Measurements from ENCODE around the gene HFE. TPM values are rescaled to one million over a fixed set of nuclear protein-coding genes. Genes with fewer than 3 reads are reported as not detected.

The HFE gene
- total and polyA plus RNA-seq, 2 of the 13 experiments (the other 11 are each of a cell fraction or from before 2014, with no cell fraction given), result 3.7 to 6.3 TPM

DNA sequence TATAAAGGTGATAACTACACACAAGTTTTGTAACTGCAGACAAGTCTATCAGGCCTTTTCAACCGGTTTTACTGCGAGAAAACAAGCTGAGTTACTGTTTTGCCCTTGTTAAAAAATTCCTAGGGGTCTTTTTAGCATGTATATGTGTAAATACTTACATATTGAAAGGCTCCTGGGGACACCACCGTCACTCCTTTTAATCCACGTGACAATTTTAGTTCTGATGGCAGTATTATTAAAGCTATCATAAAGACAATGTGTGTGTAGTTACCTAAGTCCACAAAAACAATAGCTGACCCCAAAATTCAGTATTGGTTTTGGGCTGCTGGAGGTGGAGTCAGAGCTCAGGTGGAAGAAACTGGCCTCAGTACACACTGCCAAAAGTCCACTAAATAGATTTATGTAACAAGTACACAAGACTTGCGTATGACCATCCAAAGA lies 41.3 kb upstream of the HFE start (continued):
- TF ChIP-seq, protein P1, sequence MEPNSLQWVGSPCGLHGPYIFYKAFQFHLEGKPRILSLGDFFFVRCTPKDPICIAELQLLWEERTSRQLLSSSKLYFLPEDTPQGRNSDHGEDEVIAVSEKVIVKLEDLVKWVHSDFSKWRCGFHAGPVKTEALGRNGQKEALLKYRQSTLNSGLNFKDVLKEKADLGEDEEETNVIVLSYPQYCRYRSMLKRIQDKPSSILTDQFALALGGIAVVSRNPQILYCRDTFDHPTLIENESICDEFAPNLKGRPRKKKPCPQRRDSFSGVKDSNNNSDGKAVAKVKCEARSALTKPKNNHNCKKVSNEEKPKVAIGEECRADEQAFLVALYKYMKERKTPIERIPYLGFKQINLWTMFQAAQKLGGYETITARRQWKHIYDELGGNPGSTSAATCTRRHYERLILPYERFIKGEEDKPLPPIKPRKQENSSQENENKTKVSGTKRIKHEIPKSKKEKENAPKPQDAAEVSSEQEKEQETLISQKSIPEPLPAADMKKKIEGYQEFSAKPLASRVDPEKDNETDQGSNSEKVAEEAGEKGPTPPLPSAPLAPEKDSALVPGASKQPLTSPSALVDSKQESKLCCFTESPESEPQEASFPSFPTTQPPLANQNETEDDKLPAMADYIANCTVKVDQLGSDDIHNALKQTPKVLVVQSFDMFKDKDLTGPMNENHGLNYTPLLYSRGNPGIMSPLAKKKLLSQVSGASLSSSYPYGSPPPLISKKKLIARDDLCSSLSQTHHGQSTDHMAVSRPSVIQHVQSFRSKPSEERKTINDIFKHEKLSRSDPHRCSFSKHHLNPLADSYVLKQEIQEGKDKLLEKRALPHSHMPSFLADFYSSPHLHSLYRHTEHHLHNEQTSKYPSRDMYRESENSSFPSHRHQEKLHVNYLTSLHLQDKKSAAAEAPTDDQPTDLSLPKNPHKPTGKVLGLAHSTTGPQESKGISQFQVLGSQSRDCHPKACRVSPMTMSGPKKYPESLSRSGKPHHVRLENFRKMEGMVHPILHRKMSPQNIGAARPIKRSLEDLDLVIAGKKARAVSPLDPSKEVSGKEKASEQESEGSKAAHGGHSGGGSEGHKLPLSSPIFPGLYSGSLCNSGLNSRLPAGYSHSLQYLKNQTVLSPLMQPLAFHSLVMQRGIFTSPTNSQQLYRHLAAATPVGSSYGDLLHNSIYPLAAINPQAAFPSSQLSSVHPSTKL (CRISPR knock-in tag; IDR thresholded peaks at IDR 0.05), result 0 out of 2 replicates have a peak, but pooled peaks have one; percentile 26
- TF ChIP-seq, protein P2, sequence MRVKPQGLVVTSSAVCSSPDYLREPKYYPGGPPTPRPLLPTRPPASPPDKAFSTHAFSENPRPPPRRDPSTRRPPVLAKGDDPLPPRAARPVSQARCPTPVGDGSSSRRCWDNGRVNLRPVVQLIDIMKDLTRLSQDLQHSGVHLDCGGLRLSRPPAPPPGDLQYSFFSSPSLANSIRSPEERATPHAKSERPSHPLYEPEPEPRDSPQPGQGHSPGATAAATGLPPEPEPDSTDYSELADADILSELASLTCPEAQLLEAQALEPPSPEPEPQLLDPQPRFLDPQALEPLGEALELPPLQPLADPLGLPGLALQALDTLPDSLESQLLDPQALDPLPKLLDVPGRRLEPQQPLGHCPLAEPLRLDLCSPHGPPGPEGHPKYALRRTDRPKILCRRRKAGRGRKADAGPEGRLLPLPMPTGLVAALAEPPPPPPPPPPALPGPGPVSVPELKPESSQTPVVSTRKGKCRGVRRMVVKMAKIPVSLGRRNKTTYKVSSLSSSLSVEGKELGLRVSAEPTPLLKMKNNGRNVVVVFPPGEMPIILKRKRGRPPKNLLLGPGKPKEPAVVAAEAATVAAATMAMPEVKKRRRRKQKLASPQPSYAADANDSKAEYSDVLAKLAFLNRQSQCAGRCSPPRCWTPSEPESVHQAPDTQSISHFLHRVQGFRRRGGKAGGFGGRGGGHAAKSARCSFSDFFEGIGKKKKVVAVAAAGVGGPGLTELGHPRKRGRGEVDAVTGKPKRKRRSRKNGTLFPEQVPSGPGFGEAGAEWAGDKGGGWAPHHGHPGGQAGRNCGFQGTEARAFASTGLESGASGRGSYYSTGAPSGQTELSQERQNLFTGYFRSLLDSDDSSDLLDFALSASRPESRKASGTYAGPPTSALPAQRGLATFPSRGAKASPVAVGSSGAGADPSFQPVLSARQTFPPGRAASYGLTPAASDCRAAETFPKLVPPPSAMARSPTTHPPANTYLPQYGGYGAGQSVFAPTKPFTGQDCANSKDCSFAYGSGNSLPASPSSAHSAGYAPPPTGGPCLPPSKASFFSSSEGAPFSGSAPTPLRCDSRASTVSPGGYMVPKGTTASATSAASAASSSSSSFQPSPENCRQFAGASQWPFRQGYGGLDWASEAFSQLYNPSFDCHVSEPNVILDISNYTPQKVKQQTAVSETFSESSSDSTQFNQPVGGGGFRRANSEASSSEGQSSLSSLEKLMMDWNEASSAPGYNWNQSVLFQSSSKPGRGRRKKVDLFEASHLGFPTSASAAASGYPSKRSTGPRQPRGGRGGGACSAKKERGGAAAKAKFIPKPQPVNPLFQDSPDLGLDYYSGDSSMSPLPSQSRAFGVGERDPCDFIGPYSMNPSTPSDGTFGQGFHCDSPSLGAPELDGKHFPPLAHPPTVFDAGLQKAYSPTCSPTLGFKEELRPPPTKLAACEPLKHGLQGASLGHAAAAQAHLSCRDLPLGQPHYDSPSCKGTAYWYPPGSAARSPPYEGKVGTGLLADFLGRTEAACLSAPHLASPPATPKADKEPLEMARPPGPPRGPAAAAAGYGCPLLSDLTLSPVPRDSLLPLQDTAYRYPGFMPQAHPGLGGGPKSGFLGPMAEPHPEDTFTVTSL (CRISPR knock-in tag; IDR thresholded peaks at IDR 0.05; ENCODE audit: borderline replicate concordance), result peak; percentile 25; the same call in 1 of the 2 replicates
- TF ChIP-seq FOXA3 (CRISPR knock-in tag; IDR thresholded peaks at IDR 0.05), result peak; percentile 40
- no peak for TF ChIP-seq ELF4 (CRISPR knock-in tag; IDR thresholded peaks at IDR 0.05; ENCODE audit: borderline replicate concordance)
- no peak for TF ChIP-seq FOXP1 (IDR thresholded peaks at IDR 0.05)
- peak; percentile 63; the same call in 1 of the 2 replicates for TF ChIP-seq FOXP1 (CRISPR knock-in tag; IDR thresholded peaks at IDR 0.05)
- 0 out of 2 replicates have a peak, but pooled peaks have one; percentile 2 for TF ChIP-seq ZNF629 (CRISPR knock-in tag; conservative IDR thresholded peaks at IDR 0.05)
- TF ChIP-seq, protein P3, sequence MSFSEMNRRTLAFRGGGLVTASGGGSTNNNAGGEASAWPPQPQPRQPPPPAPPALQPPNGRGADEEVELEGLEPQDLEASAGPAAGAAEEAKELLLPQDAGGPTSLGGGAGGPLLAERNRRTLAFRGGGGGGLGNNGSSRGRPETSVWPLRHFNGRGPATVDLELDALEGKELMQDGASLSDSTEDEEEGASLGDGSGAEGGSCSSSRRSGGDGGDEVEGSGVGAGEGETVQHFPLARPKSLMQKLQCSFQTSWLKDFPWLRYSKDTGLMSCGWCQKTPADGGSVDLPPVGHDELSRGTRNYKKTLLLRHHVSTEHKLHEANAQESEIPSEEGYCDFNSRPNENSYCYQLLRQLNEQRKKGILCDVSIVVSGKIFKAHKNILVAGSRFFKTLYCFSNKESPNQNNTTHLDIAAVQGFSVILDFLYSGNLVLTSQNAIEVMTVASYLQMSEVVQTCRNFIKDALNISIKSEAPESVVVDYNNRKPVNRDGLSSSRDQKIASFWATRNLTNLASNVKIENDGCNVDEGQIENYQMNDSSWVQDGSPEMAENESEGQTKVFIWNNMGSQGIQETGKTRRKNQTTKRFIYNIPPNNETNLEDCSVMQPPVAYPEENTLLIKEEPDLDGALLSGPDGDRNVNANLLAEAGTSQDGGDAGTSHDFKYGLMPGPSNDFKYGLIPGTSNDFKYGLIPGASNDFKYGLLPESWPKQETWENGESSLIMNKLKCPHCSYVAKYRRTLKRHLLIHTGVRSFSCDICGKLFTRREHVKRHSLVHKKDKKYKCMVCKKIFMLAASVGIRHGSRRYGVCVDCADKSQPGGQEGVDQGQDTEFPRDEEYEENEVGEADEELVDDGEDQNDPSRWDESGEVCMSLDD (CRISPR knock-in tag; IDR thresholded peaks at IDR 0.05; ENCODE audit: borderline replicate concordance), result 0 out of 2 replicates have a peak, but pooled peaks have one; percentile 16
- TF ChIP-seq, protein P4, sequence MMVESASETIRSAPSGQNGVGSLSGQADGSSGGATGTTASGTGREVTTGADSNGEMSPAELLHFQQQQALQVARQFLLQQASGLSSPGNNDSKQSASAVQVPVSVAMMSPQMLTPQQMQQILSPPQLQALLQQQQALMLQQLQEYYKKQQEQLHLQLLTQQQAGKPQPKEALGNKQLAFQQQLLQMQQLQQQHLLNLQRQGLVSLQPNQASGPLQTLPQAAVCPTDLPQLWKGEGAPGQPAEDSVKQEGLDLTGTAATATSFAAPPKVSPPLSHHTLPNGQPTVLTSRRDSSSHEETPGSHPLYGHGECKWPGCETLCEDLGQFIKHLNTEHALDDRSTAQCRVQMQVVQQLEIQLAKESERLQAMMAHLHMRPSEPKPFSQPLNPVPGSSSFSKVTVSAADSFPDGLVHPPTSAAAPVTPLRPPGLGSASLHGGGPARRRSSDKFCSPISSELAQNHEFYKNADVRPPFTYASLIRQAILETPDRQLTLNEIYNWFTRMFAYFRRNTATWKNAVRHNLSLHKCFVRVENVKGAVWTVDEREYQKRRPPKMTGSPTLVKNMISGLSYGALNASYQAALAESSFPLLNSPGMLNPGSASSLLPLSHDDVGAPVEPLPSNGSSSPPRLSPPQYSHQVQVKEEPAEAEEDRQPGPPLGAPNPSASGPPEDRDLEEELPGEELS (CRISPR knock-in tag; IDR thresholded peaks at IDR 0.05), result peak; percentile 55; the same call in 1 of the 2 replicates
- TF ChIP-seq SOX13 (IDR thresholded peaks at IDR 0.05), result no peak
- TF ChIP-seq SOX13 (CRISPR knock-in tag; conservative IDR thresholded peaks at IDR 0.05 in 1 of 2, IDR thresholded peaks at IDR 0.05 in 1 of 2), result peak in 1 of 2 experiments; percentile 66; a peak in 2 of 4 replicates
- TF ChIP-seq RBFOX2 (IDR thresholded peaks at IDR 0.05; ENCODE audit: low read depth, low read length), result peak; percentile 39; the same call in 1 of the 2 replicates
- TF ChIP-seq, protein P5, sequence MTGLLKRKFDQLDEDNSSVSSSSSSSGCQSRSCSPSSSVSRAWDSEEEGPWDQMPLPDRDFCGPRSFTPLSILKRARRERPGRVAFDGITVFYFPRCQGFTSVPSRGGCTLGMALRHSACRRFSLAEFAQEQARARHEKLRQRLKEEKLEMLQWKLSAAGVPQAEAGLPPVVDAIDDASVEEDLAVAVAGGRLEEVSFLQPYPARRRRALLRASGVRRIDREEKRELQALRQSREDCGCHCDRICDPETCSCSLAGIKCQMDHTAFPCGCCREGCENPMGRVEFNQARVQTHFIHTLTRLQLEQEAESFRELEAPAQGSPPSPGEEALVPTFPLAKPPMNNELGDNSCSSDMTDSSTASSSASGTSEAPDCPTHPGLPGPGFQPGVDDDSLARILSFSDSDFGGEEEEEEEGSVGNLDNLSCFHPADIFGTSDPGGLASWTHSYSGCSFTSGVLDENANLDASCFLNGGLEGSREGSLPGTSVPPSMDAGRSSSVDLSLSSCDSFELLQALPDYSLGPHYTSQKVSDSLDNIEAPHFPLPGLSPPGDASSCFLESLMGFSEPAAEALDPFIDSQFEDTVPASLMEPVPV (CRISPR knock-in tag; IDR thresholded peaks at IDR 0.05), result no peak
